SK-N-SH (cell line): ENCODE measurements around the gene VWA5B1. TPM values are rescaled to one million over a fixed set of nuclear protein-coding genes. Genes with fewer than 3 reads are reported as not detected.

Source experiments
- CTCF ChIA-PET: fragments of 300-600, 350-600 bp; formaldehyde crosslinking; extraction: SDS; loops from one replicate; lab custom pipeline; 2021; lab: Yijun Ruan, JAX
- POLR2A ChIA-PET: fragments of 350-600 bp; sonication (Branson Sonifier 250); formaldehyde crosslinking; extraction: SDS; loops from one replicate; lab custom pipeline; 2020; ENCODE audit warnings: antibody characterized with exemption, inconsistent platforms; lab: Yijun Ruan, JAX
- DNase-seq: peaks from one replicate; pipeline ENCODE4 v3.0.0; 2012
- H2AFZ ChIP-seq: fragments of 200-600 bp; sonication (generic); 2 replicates; pipeline ENCODE4 v1.8.1; 2016; ENCODE audit warnings: antibody characterized with exemption, mild to moderate bottlenecking, low read depth
- H3F3A ChIP-seq: fragments of 200-600 bp; sonication (generic); replicated peaks from 2 replicates; pipeline ENCODE3; 2016; ENCODE audit warnings: antibody characterized with exemption, mild to moderate bottlenecking; ENCODE audit not compliant: insufficient read depth
- H3K27ac ChIP-seq, 2 experiments: fragments of 200-500 bp in 1 of 2; fragments of 200-600 bp in 1 of 2; sonication (Bioruptor generic) in 1 of 2; sonication (generic), shearing (Covaris generic) in 1 of 2; 2 replicates each; pipeline versions ENCODE4 v1.5.1 to v1.6.1; 2014 to 2016; ENCODE audit warnings: low read depth in 2 of 2, inconsistent platforms in 1 of 2, low read length in 1 of 2, mild to moderate bottlenecking in 1 of 2, mixed read lengths in 1 of 2
- H3K27me3 ChIP-seq: fragments of 200-600 bp; sonication (generic), shearing (Covaris generic); 2 replicates; pipeline ENCODE4 v1.6.1; 2016; ENCODE audit warnings: mixed run types; ENCODE audit not compliant: insufficient read depth
- H3K36me3 ChIP-seq, 2 experiments: fragments of 200-500 bp in 1 of 2; fragments of 200-600 bp in 1 of 2; sonication (Bioruptor generic) in 1 of 2; sonication (generic) in 1 of 2; replicated peaks in 1 of 2; 2 replicates each; pipeline versions ENCODE3 to v1.5.1; 2014 to 2016; ENCODE audit warnings: low read length in 1 of 2, mild to moderate bottlenecking in 1 of 2; ENCODE audit not compliant: insufficient read depth in 2 of 2, control insufficient read depth in 1 of 2
- H3K4me1 ChIP-seq, 2 experiments: fragments of 200-500 bp in 1 of 2; fragments of 200-600 bp in 1 of 2; sonication (Bioruptor generic) in 1 of 2; sonication (generic), shearing (Covaris generic) in 1 of 2; 2 replicates each; pipeline versions ENCODE4 v1.5.1 to v1.6.1; 2014 to 2016; ENCODE audit warnings: low read depth in 1 of 2, low read length in 1 of 2, mixed run types in 1 of 2; ENCODE audit not compliant: insufficient read depth in 2 of 2, control insufficient read depth in 1 of 2
- H3K4me2 ChIP-seq: fragments of 200-600 bp; sonication (generic), shearing (Covaris generic); 2 replicates; pipeline ENCODE4 v1.6.1; 2017; ENCODE audit warnings: mixed run types
- H3K4me3 ChIP-seq, 2 experiments: fragments of 200-500 bp in 1 of 2; fragments of 200-600 bp in 1 of 2; sonication (Bioruptor generic) in 1 of 2; sonication (generic), shearing (Covaris generic) in 1 of 2; 2 replicates each; pipeline versions ENCODE4 v1.5.1 to v1.8.1; 2014 to 2016; ENCODE audit warnings: low read depth in 2 of 2, inconsistent platforms in 1 of 2, low read length in 1 of 2, mild to moderate bottlenecking in 1 of 2, mixed read lengths in 1 of 2, moderate library complexity in 1 of 2
- H3K79me2 ChIP-seq: fragments of 200-600 bp; sonication (generic); 2 replicates; pipeline ENCODE4 v1.8.1; 2017; ENCODE audit warnings: mild to moderate bottlenecking; ENCODE audit not compliant: insufficient read depth
- H3K9ac ChIP-seq: fragments of 200-600 bp; sonication (generic); 2 replicates; pipeline ENCODE4 v1.6.1; 2017; ENCODE audit warnings: mixed run types
- H3K9me2 ChIP-seq: fragments of 200-600 bp; sonication (generic); 2 replicates; pipeline ENCODE4 v1.6.1; 2017; ENCODE audit warnings: mixed run types
- H3K9me3 ChIP-seq: fragments of 200-600 bp; sonication (generic); 2 replicates; pipeline ENCODE4 v1.6.1; 2017; ENCODE audit warnings: mixed run types, mild to moderate bottlenecking, moderate library complexity
- H4K20me1 ChIP-seq: fragments of 200-600 bp; sonication (generic); 2 replicates; pipeline ENCODE4 v1.6.1; 2017; ENCODE audit warnings: mild to moderate bottlenecking, mixed run types; ENCODE audit not compliant: insufficient read depth
- FOXJ3 ChIP-seq: sonication (generic); formaldehyde crosslinking; IDR thresholded peaks from 2 replicates; pipeline ENCODE4 v1.5.1; 2020; ENCODE audit warnings: mild to moderate bottlenecking, missing genetic modification reagents
- GATA2 ChIP-seq: sonication (generic); formaldehyde crosslinking; IDR thresholded peaks from 2 replicates; pipeline ENCODE4 v1.5.0; 2020; ENCODE audit warnings: mild to moderate bottlenecking, missing genetic modification reagents
- MEF2A ChIP-seq: IDR thresholded peaks from 2 replicates; pipeline ENCODE4 v1.4.0; 2012; ENCODE audit warnings: low read depth, borderline replicate concordance
- NFIC ChIP-seq: IDR thresholded peaks from 2 replicates; pipeline ENCODE4 v1.4.0; 2012; ENCODE audit warnings: borderline replicate concordance
- NRF1 ChIP-seq: IDR thresholded peaks from 2 replicates; pipeline ENCODE4 v1.6.1; 2012; ENCODE audit warnings: low read depth, mild to moderate bottlenecking, low read length
- RFX5 ChIP-seq: IDR thresholded peaks from 2 replicates; pipeline ENCODE4 v1.6.1; 2012; ENCODE audit warnings: mild to moderate bottlenecking, improper control_type of control experiment, low read length
- SMC3 ChIP-seq: IDR thresholded peaks from 2 replicates; pipeline ENCODE4 v1.6.1; 2012; ENCODE audit warnings: low read depth, low read length, improper control_type of control experiment
- TCF12 ChIP-seq: IDR thresholded peaks from 2 replicates; pipeline ENCODE4 v1.4.0; 2012
- WGBS: methylation state at CpG from one replicate; pipeline ENCODE4 v1.1.6; 2017; ENCODE audit warnings: low lambda C conversion rate; 5-methylcytosine and 5-hydroxymethylcytosine counted together
- polyA plus RNA-seq, 3 experiments: library from polyadenylated mRNA; depleted of rRNA; stranded (reverse); fragments of >200 nt; gene quantifications; 2 replicates each; pipeline ENCODE4 v1.2.3, GENCODE V29; 2012
- TF ChIP-seq, protein P1 (sequence below): IDR thresholded peaks from 2 replicates; pipeline ENCODE4 v1.4.0; 2012; ENCODE audit warnings: low read depth, borderline replicate concordance
- TF ChIP-seq, protein P2 (sequence below): fragments of 150-350 bp; IDR thresholded peaks from 2 replicates; pipeline ENCODE4 v1.6.1; 2016; ENCODE audit warnings: mild to moderate bottlenecking, low read depth, low read length
- TF ChIP-seq, protein P3 (sequence below): fragments of 150-350 bp; IDR thresholded peaks from 2 replicates; pipeline ENCODE4 v1.6.1; 2017; ENCODE audit warnings: antibody characterized with exemption, low read length, low read depth, borderline replicate concordance
- TF ChIP-seq, protein P4 (sequence below): fragments of 200-600 bp; sonication (generic); IDR thresholded peaks from 2 replicates; pipeline ENCODE4 v1.6.1; 2017; ENCODE audit warnings: antibody characterized with exemption, mild to moderate bottlenecking, moderate library complexity

VWA5B1 gene
- polyA plus RNA-seq, 1 of the 3 experiments (the other 2 are of a cell fraction) = not detected

DNA sequence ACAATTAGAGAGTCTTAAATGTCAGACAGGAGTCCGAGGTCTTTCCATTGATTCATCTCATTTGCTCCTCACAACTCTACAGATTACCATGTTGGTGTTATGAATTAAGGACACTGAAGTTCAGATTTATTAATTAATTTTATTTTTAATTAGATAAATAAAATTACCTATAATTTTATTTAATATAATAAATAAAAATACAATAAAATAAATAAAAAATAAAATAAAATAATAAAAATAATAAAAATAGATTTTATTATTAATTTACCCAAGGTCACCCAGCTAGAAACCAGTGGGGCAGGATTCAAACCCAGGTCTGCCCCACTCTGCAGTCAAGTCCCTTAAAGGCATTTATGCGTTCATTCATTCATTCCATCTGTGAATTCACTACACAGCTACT, 72.2 kb downstream of the VWA5B1 start:
- H3K4me1 ChIP-seq = peaks cover 0 to 18% of the 10 kb centered on the region in 2 experiments; a peak in 2 of 4 replicates
- WGBS = 81% methylated on average over 2 of the region's 2 CpGs
- no peak overlapping the region for H3K4me3 ChIP-seq
- no peak overlapping the region for H3K9ac ChIP-seq
- peaks cover 36% of the 10 kb centered on the region for H3K27me3 ChIP-seq
- ChIA-PET POLR2A (no interaction called here), CTCF (interaction anchor here (1.0 to 15.7 kb wide), 20 partner anchors 8 to 388 kb away, joined by 3 to 148 read pairs (median 8); partner anchors contain the start of gene CAMK2N1)
- TF ChIP-seq NRF1 = no peak
- TF ChIP-seq TCF12 = no peak
- no peak for TF ChIP-seq RFX5
- TF ChIP-seq SMC3 = no peak
- TF ChIP-seq FOXJ3 = no peak
- TF ChIP-seq, protein P1, sequence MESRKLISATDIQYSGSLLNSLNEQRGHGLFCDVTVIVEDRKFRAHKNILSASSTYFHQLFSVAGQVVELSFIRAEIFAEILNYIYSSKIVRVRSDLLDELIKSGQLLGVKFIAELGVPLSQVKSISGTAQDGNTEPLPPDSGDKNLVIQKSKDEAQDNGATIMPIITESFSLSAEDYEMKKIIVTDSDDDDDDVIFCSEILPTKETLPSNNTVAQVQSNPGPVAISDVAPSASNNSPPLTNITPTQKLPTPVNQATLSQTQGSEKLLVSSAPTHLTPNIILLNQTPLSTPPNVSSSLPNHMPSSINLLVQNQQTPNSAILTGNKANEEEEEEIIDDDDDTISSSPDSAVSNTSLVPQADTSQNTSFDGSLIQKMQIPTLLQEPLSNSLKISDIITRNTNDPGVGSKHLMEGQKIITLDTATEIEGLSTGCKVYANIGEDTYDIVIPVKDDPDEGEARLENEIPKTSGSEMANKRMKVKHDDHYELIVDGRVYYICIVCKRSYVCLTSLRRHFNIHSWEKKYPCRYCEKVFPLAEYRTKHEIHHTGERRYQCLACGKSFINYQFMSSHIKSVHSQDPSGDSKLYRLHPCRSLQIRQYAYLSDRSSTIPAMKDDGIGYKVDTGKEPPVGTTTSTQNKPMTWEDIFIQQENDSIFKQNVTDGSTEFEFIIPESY = no peak
- TF ChIP-seq NFIC = no peak
- TF ChIP-seq, protein P2, sequence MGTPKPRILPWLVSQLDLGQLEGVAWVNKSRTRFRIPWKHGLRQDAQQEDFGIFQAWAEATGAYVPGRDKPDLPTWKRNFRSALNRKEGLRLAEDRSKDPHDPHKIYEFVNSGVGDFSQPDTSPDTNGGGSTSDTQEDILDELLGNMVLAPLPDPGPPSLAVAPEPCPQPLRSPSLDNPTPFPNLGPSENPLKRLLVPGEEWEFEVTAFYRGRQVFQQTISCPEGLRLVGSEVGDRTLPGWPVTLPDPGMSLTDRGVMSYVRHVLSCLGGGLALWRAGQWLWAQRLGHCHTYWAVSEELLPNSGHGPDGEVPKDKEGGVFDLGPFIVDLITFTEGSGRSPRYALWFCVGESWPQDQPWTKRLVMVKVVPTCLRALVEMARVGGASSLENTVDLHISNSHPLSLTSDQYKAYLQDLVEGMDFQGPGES = no peak
- TF ChIP-seq, protein P3, sequence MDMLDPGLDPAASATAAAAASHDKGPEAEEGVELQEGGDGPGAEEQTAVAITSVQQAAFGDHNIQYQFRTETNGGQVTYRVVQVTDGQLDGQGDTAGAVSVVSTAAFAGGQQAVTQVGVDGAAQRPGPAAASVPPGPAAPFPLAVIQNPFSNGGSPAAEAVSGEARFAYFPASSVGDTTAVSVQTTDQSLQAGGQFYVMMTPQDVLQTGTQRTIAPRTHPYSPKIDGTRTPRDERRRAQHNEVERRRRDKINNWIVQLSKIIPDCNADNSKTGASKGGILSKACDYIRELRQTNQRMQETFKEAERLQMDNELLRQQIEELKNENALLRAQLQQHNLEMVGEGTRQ = no peak
- TF ChIP-seq, protein P4, sequence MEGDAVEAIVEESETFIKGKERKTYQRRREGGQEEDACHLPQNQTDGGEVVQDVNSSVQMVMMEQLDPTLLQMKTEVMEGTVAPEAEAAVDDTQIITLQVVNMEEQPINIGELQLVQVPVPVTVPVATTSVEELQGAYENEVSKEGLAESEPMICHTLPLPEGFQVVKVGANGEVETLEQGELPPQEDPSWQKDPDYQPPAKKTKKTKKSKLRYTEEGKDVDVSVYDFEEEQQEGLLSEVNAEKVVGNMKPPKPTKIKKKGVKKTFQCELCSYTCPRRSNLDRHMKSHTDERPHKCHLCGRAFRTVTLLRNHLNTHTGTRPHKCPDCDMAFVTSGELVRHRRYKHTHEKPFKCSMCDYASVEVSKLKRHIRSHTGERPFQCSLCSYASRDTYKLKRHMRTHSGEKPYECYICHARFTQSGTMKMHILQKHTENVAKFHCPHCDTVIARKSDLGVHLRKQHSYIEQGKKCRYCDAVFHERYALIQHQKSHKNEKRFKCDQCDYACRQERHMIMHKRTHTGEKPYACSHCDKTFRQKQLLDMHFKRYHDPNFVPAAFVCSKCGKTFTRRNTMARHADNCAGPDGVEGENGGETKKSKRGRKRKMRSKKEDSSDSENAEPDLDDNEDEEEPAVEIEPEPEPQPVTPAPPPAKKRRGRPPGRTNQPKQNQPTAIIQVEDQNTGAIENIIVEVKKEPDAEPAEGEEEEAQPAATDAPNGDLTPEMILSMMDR = no peak
- no peak for TF ChIP-seq MEF2A
- TF ChIP-seq GATA2 (CRISPR knock-in tag) = no peak
- H4K20me1 ChIP-seq = no peaks in the 10 kb centered on the region
- H3K36me3 ChIP-seq = no peaks in the 10 kb centered on the region
- no peak overlapping the region for H2AFZ ChIP-seq
- H3K9me3 ChIP-seq = no peaks in the 10 kb centered on the region
- H3F3A ChIP-seq = no peaks in the 10 kb centered on the region
- H3K4me2 ChIP-seq = no peak overlapping the region
- DNase-seq = no peak
- no peaks in the 10 kb centered on the region for H3K79me2 ChIP-seq
- no peaks in the 10 kb centered on the region for H3K9me2 ChIP-seq
- H3K27ac ChIP-seq = no peak overlapping the region
